ENCODE measurements around the gene CTAGE8.
"Not testable (repeated sequence)": the region's sequence is repeated elsewhere in the genome, so short reads cannot be mapped to it uniquely, and the experiment has no call there.

Gene CTAGE8, protein sequence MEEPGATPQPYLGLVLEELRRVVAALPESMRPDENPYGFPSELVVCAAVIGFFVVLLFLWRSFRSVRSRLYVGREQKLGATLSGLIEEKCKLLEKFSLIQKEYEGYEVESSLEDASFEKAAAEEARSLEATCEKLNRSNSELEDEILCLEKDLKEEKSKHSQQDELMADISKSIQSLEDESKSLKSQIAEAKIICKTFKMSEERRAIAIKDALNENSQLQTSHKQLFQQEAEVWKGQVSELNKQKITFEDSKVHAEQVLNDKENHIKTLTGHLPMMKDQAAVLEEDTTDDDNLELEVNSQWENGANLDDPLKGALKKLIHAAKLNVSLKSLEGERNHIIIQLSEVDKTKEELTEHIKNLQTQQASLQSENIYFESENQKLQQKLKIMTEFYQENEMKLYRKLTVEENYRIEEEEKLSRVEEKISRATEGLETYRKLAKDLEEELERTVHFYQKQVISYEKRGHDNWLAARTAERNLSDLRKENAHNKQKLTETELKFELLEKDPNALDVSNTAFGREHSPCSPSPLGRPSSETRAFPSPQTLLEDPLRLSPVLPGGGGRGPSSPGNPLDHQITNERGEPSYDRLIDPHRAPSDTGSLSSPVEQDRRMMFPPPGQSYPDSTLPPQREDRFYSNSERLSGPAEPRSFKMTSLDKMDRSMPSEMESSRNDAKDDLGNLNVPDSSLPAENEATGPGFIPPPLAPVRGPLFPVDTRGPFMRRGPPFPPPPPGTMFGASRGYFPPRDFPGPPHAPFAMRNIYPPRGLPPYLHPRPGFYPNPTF

DNA sequence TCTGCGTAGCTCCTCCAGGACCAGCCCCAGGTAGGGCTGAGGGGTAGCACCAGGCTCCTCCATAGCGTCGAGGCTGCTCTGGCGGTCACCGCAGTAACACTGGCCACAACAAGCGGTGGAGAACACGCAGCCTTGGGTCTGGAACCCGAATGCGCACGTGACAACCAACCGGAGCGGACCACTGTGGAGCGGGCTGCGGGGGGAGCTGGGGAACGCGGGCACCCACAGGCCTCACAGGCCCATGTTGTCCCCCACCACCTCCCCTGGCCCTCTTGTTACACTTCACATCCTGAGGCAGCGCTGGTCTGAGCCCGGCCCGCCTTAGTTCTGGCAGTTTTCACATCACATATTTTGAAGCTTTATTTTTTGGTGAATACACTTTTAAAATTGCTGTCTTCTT, at the start of gene CTAGE8:
CTAGE8 (minus strand) TSS at position 101 of the 400 bp plus-strand sequence; CDS start at position 63, 38 bp downstream.
- DNase-seq (ENCODE audit: low read depth): not testable (repeated sequence)

DNA sequence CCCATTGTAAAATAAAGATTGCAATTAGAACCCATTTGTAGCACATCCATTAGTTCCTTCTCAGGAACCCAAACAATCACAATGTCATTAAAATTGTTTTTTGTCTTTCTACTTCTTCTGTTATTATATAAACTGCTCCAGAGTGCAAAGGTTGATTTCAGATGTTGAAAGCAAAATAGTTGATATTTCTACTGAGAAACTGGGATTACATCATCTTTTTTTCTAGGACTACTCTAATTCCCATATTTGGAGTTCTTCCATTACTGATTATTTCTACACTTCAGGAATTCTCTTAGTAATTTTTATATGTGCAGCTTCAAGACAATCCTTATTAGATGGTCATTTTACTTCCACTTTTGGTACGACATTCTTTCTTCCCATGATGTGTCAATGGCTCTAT, 48.4 kb upstream of the CTAGE8 start:
- not testable (repeated sequence) for DNase-seq (ENCODE audit: low read depth)

DNA sequence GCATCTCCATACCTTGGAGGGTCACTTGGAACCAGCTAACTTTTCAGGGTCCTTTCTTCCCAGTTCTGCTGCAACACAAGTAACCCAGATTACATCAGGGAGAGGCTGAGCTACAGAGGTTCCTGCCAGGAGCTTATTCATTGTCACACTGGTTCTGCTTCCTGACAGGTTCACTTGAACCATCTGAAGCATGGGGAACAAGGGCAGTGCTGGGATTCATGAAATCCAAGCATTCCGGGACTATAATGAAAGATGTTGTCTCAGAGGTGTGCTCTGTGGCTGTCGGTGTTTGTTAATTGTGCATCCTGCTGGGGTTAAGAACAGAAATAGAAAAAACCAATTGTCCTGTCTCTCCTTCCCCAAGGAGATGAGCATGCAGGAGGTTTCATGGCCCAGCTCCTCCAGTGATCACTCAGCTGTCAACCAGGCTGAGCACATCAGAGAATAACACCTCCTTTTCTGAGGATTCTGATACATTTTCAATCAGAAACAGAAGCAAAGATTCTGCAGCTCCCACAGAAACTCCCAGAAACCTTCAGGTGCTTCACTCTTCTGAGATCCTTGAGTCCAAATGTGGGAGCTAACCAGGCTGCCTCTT, 42.9 kb upstream of the CTAGE8 start, which contains the start of gene OR2A1:
OR2A1 (plus strand) TSS at position 548 of the 598 bp plus-strand sequence. CDS start 5,706 bp downstream, outside the sequence.
- DNase-seq (ENCODE audit: low read depth): not testable (repeated sequence)

DNA sequence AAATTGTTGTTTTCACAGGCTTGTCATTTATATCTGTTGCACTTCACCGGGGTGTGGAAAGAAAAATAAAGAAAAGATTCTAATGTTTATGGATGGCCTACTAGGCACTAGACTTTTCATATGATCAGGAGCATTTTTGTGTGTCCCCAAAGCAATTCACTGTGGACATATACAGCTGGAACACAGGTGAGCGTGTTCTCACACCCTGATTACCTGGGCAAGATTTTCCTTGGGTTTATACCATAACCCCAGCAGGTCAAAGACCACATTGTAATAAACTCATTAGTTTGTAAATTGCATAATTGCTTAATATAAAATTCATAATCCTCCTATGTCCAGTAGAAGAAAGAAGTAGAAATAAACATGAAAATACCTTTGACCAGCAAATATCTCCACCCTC, 42.1 kb upstream of the CTAGE8 start:
- not testable (repeated sequence) for DNase-seq (ENCODE audit: low read depth)

DNA sequence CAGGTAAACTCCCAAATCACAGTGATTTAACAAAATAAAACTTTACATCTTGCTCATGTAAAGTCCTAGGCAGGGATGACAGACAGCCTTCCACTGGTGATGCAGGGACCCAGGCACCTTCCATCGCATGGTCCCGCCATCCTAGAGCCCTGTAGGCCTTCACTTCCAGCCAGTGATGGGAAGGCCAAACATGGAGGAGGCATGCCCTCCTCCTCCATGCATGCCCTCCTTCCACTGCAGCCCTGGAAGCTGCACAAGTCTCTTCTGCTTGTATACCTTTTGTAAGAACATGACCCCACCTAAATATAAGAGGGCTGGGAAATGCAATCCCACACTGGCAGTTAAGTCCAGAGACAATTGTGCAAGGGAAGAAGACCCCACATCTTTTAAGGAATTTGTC, 40.6 kb upstream of the CTAGE8 start:
- not testable (repeated sequence) for DNase-seq (ENCODE audit: low read depth)

DNA sequence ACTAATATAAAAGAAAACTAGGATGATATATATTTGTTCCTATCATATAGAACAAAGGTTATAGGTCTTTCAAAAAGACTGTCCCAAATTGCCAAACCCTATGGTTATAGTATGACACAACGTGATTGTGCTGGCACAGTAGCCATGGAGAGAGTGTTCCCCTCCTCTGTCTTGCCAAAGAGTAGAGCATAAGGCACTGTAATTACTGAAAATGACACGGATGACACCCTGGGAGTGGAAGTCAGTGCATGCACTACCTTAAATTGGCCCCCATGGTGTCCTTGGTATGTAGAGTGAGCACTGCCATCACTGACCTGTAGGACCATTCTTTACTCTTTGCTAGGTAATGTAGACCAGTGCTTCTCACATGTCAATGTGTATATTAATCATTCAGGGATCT, 36.1 kb upstream of the CTAGE8 start:
- DNase-seq (ENCODE audit: low read depth): not testable (repeated sequence)

DNA sequence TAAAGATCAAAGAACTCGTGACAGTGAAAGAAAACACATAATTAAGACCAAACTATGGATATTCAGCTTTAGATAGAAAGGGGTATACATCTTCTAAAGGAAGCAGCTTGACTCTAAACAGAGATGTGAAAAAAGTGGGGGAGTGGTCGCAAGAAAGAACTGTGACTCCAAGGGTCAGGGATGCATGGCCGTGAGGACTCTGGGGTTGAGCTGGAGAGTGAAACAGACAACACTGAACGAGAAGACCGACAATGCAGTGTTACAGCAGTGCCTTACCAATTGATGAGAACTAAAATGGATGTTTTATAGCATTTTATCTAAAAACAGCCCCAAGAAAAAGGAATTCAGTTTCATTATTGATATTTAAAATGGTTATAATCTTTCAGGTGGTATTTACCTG, 34.5 kb upstream of the CTAGE8 start:
- not testable (repeated sequence) for DNase-seq (ENCODE audit: low read depth)

DNA sequence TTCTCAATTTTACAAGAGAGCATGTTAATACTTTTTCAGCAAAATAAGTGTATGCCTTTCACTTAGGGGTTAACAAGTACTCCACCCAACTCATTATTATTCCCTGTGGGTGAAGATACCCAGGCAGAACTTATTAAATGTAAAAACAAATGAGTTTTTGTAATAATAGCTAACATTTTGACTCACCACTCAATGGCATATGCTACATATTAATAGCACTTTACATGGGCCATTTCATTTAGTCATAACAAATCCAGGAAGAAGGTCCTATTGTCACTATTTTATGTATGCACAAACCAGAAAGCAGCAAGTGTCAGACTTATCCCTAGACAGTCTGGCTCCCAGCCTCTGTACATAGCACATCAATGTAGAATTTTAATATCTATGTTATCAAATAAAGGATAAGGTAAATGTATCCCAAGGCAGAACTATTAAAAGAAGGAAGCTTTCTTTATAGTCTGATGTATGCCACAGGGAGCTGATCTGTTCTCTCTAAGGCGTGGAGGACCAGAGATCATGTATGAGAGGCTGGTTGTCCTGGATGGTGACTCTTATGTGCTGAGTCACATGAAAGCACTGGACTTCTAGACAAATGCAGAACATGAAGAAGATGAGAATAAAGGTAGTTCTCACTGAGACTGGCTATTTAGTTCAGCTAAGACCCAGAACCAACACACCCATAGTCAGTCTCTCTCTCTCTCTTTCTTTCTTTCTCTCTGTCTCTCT, 33.7 kb upstream of the CTAGE8 start:
- not testable (repeated sequence) for DNase-seq (ENCODE audit: low read depth)

DNA sequence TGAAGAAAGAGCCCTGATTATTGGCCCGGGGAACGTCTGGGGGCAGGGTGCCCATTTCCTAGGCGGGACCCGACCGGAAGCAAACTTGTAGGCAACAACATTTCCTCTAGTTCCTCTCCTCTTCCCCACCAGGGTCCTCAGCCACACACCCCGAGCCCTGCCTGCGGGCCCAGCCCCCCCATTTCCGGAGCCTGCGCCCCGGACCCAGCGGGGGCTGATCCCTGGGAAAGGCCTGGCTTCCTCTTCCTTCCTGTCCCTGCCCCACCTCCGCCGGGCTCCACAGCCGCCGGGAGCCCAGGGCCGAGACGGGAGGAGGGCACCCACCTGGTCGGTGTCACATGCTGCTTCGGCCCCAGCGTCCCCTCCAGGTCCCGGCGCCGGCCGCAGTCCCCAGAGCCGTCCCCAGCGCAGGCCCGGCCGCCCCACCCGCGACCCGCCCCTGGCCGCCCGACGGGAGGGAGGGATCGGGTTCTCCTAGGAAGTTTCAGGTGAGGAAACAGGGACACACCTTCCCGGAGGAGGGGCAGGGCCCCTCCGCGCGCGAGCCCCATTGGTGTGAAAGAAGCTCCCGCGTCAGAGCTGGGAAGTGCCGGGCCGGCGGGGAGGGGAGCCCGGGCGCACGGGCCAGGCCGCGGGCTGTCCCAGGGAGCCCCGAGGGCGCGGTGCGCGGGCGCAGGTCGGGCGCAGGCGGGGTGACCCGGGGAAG, 24.9 kb upstream of the CTAGE8 start:
- DNase-seq (ENCODE audit: low read depth): not testable (repeated sequence)

DNA sequence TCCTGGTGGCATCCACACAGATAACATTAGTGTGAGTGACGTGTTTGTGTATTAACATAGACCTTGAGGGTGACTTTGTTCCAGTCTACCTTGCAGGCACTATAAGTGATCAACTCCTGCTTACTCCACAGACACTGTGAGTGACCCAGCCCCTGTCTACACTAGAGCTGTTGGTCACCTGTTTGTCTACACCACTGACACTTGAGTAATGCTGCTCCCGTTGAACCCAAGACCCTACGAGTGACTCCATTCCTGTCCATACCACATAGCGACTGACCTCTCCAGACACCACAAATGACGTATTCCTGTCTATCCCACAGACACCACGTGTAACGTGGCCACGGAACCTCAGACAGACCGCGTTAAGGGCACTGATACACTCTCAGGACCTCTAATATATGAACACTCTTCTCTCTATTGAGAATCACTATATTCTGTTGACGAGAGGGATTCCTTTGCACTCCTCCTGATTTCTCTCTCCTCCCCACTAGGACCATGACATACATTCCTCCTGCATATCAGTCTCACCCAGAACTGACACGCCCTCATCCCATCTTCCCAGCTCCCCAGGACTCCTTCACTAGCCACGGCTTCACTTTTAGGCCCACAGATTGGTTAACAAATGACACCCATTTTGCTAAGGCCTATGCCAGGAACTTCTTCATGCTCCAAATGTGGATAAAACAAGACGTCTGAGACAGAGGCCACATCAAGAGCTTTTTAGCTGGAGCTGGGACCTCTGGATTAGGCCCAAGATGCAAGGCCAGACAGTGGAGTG, 23.5 kb upstream of the CTAGE8 start:
- DNase-seq (ENCODE audit: low read depth): not testable (repeated sequence)

DNA sequence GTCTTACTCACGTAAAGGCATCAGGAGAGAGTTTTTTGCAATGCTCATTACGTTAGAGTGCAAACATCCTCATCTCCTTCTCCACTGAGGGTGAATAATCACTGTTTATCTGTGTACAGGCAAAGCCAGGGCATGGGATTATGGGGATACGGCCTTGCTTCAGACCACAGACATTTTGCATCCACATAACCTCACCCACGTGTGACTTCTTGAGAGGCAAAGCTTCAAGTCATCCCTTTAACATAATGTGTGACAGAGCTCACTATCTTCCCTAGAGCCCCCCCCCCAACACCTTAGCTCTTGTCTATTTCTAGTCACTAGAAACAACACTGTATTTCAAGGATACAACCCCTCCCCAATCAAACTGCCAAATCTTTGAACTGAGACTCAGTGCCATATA, 22.5 kb upstream of the CTAGE8 start:
- DNase-seq (ENCODE audit: low read depth): not testable (repeated sequence)

DNA sequence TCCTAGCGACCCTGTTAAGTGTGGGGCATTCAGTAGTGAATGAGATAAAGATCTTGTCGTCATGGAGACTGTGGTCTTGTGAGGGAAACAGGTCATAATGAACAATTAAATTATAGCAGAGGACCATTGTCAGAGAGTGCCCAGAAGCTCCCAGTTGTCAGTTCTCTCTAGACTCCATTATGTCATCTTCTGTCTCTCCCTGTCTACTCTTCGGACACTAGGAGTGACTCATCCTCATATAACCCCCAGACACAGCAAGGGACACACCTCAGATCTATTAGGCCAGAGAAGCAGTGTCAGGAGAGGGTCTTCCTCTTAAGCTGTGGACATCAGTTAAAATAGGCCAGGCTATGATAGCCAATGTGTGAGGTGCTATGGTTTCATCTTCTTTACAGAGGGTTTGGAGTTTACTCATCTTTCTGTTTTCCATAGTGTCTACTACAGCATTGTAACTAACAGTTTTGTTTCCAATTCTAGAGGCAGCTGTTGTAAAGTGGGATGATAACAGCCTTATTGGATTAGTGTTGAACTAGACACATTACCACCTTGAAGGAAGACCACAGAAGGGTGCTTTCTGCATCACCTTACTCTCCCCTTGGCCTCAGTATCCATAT, 18.2 kb upstream of the CTAGE8 start:
- not testable (repeated sequence) for DNase-seq (ENCODE audit: low read depth)

DNA sequence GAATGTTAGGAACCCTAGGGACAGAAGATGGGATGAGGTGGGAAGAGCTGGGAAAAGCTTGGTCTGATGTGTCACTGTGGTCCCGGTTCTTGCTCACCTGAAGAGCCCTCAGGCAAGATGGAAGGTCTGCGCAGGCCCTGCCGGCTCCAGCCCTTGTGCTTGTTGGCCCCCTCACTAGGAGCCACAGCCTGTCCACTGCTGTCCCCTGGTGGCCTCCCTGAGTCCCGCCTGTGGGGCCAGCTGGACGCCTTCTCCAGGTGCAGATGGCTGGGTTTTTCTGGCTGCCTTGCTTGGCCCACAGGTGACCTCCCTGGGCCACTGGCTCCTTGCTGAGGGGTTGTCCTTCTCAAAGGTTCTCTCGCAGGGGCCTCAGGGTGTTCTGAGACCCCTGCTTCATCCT, 14.6 kb upstream of the CTAGE8 start:
- not testable (repeated sequence) for DNase-seq (ENCODE audit: low read depth)

DNA sequence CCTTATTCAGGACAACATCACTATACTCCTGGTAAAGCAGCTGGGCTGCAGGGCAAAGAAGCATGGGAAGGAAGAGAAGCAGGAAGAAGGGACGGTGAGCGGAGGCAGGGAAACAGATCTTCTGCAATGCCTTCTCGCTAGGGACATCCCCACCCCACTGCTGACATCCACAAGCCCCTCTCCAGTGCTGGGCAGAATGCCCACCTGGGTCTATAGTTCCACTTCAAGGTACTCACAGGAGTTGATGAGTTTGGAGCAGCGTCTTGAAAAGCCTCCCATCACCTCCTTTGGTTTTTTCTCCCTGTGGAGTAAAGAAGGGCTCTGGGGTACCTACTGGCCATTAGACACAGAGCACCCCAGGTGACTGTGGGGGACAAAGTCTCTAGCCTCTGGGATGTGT, 13.4 kb upstream of the CTAGE8 start:
- not testable (repeated sequence) for DNase-seq (ENCODE audit: low read depth)

DNA sequence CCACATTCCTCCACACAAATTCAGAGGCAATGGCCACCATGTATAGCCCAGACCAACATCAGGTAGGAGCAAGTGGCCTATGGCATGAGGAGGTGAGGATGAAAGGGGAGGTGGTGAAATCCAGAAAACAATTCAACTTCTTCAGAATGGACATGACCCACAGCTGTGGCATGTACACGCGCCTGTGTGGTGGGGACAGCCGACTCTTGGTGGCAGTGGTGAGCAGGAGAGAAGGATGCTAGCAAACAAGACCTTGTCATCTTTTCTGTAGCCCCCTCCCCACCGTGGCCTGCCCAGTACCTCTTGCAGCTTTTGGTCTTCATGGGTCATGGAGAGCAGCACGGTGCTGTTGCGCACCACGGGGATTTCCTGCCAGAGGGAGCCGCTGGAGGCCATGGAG, 12.9 kb upstream of the CTAGE8 start:
- not testable (repeated sequence) for DNase-seq (ENCODE audit: low read depth)

DNA sequence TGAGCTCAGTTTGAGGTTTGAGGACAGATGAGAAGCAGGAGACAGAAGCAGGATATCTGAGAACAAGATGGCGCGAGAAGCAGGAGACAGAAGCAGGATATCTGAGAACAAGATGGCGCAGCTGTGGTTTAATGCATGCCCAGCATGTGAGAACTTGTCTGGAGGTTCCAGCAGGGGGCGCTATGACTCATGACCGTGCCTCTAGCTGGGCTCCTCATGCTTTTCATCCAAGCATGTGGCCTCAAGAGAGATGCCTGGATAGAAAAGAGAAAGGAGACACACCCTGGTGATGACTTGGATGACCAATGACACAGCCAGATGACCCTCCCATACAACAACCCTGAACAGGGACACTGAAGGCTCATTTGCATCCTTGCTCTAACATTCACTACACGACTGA, 10.9 kb upstream of the CTAGE8 start:
- DNase-seq (ENCODE audit: low read depth): not testable (repeated sequence)

DNA sequence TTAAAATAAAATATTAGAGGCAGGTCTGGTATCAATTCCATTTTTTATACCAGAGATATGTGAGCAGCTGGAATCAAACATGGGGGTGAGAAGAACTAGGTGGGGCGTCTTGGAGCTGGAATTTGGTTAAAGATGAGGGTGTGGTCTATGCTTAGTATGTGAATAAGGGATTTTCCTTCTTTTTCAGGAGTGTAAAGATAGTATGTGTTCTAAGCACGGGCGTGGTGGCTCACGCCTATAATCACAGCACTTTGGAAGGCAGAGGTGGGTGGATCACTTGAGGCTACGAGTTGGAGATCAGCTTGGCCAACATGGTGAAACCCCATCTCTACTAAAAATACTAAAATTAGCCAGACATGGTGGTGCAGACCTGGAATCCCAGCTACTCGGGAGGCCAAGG, 6.2 kb upstream of the CTAGE8 start:
- DNase-seq (ENCODE audit: low read depth): not testable (repeated sequence)

DNA sequence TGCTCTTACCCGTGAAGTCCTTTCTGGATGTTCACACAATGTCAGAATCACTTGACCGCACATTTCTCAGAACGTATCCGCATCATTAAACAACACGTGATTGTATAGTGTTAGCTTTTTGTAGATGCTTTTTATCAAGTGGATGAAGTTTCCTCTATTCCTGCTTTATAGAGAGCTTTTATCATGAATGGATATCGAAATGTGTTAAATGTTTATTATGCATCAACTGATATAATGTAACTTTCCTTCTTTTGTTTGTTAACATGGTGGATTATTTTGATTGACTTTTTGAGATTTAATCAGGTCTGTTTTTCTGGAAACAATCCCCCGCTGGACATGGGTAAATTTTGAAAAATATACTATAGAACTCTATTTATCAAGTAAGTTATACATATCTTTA, 4.4 kb downstream of the CTAGE8 start, which contains the start of gene OR2A7:
OR2A7 (minus strand) TSS at position 101 of the 400 bp plus-strand sequence. CDS start 5,164 bp downstream, outside the sequence.
- not testable (repeated sequence) for DNase-seq (ENCODE audit: low read depth)

DNA sequence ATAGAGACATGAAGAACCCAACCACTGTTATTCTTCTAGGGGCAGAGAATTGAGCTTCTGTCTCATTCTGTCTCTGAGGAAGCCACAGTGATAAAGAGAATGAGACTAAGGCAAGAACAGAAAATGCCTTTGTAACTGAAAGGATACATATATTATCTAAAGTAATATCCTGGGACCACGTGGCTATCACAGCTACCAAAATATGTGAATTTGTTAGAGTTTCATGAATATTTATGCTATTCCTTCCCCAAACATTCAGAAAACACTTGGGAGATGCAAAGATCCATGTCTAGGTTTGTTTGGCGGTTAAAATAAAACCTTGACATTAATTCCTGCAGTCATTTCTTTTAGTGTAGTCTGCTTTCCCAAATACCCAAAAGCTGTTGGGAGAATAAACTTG, 7.0 kb downstream of the CTAGE8 start:
- DNase-seq (ENCODE audit: low read depth): not testable (repeated sequence)

DNA sequence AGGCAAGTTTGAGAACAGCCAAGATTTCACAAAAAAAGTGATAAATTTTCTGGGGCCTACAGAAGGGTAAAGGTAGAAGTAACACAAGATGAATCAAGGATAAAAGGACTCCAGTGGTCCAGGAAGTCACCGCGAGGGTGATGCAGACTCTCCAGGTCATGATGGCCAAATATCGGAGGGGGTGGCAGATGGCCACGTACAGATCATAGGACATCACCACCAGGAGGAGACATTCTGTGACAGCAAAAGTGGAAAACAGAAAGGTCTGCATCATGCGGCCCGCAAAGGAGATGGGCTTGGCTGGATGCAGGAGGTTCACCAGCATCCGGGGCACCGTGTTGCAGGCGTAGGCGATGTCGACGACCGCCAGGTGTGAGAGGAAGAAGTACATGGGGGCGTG, 10.0 kb downstream of the CTAGE8 start:
- not testable (repeated sequence) for DNase-seq (ENCODE audit: low read depth)
